HEK293T (cell line): ENCODE data around the gene VEZF1.

Experiments
- BHLHE40 ChIP-seq: fragments of 450-650 bp; IDR thresholded peaks from 2 replicates; pipeline ENCODE4 v1.6.1; 2016; ENCODE audit warnings: mild to moderate bottlenecking, moderate library complexity, borderline replicate concordance
- SUZ12 ChIP-seq: fragments of 450-650 bp; IDR thresholded peaks from 2 replicates; pipeline ENCODE4 v1.6.1; 2016; ENCODE audit warnings: mild to moderate bottlenecking

- TF ChIP-seq BHLHE40: no peak
- TF ChIP-seq SUZ12: no peak
Measured at GRCh38 chr17:57947369-57947768, 40.7 kb downstream of the VEZF1 start.
